Measurements from ENCODE around the gene PHACTR4. TPM values are rescaled to one million over a fixed set of nuclear protein-coding genes. Genes with fewer than 3 reads are reported as not detected.
"Not testable (repeated sequence)": the region's sequence is repeated elsewhere in the genome, so short reads cannot be mapped to it uniquely, and the experiment has no call there.

PHACTR4 gene
- polyA plus RNA-seq (ENCODE audit: insufficient read length in 4 of 4), result 10 to 100 TPM; 61.5 to 89.8 (median 85.0) TPM

GRCh38 chr1:28369371-28370238 lies at the start of gene PHACTR4:
PHACTR4 (plus strand) TSS chr1:28369740; CDS start chr1:28407448, 37,708 bp downstream.
- peak; percentile 77 to 91 (median 84) for DNase-seq (ENCODE audit: low read depth in 4 of 4, low spot score in 2 of 4)

- DNase-seq (ENCODE audit: low read depth in 4 of 4, low spot score in 2 of 4), result peak in 3 of 4 donors; percentile 26 to 50 (median 32)
Observed at GRCh38 chr1:28322194-28322593, 47.3 kb upstream of the PHACTR4 start.

- DNase-seq (ENCODE audit: low read depth in 4 of 4, low spot score in 2 of 4), result no peak
Observed at GRCh38 chr1:28323720-28324119, 45.8 kb upstream of the PHACTR4 start.

- DNase-seq (ENCODE audit: low read depth in 4 of 4, low spot score in 2 of 4), result no peak
Observed at GRCh38 chr1:28326515-28326914, 43.0 kb upstream of the PHACTR4 start.

- DNase-seq (ENCODE audit: low read depth in 4 of 4, low spot score in 2 of 4), result no peak
Observed at GRCh38 chr1:28326984-28327383, 42.6 kb upstream of the PHACTR4 start.

GRCh38 chr1:28327431-28327830 lies 42.1 kb upstream of the PHACTR4 start:
- not testable (repeated sequence) for DNase-seq (ENCODE audit: low read depth in 4 of 4, low spot score in 2 of 4)

GRCh38 chr1:28328228-28328648 lies 41.3 kb upstream of the PHACTR4 start:
- DNase-seq (ENCODE audit: low read depth in 4 of 4, low spot score in 2 of 4), result no peak

- no peak for DNase-seq (ENCODE audit: low read depth in 4 of 4, low spot score in 2 of 4)
Observed at GRCh38 chr1:28329395-28330153, 40.0 kb upstream of the PHACTR4 start.

- no peak for DNase-seq (ENCODE audit: low read depth in 4 of 4, low spot score in 2 of 4)
Observed at GRCh38 chr1:28338897-28339296, 30.6 kb upstream of the PHACTR4 start.

GRCh38 chr1:28339551-28339950 lies 30.0 kb upstream of the PHACTR4 start:
- DNase-seq (ENCODE audit: low read depth in 4 of 4, low spot score in 2 of 4), result no peak

- no peak for DNase-seq (ENCODE audit: low read depth in 4 of 4, low spot score in 2 of 4)
Observed at GRCh38 chr1:28340221-28340974, 29.1 kb upstream of the PHACTR4 start.

GRCh38 chr1:28341591-28341990 lies 27.9 kb upstream of the PHACTR4 start:
- no peak for DNase-seq (ENCODE audit: low read depth in 4 of 4, low spot score in 2 of 4)

- no peak for DNase-seq (ENCODE audit: low read depth in 4 of 4, low spot score in 2 of 4)
Observed at GRCh38 chr1:28343405-28343804, 26.1 kb upstream of the PHACTR4 start.

GRCh38 chr1:28353248-28353810 lies 16.2 kb upstream of the PHACTR4 start:
- DNase-seq (ENCODE audit: low read depth in 4 of 4, low spot score in 2 of 4), result not testable (repeated sequence)

GRCh38 chr1:28354121-28354520 lies 15.4 kb upstream of the PHACTR4 start:
- DNase-seq (ENCODE audit: low read depth in 4 of 4, low spot score in 2 of 4), result no peak

GRCh38 chr1:28358716-28359115 lies 10.8 kb upstream of the PHACTR4 start:
- no peak for DNase-seq (ENCODE audit: low read depth in 4 of 4, low spot score in 2 of 4)

- DNase-seq (ENCODE audit: low read depth in 4 of 4, low spot score in 2 of 4), result peak in 2 of 4 donors; percentile 30 to 50
Observed at GRCh38 chr1:28359592-28360239, 9.8 kb upstream of the PHACTR4 start.

- no peak for DNase-seq (ENCODE audit: low read depth in 4 of 4, low spot score in 2 of 4)
Observed at GRCh38 chr1:28364888-28365287, 4.7 kb upstream of the PHACTR4 start.

GRCh38 chr1:28365864-28366263 lies 3.7 kb upstream of the PHACTR4 start:
- DNase-seq (ENCODE audit: low read depth in 4 of 4, low spot score in 2 of 4), result no peak

GRCh38 chr1:28368608-28369007 lies 932 bp upstream of the PHACTR4 start:
- DNase-seq (ENCODE audit: low read depth in 4 of 4, low spot score in 2 of 4), result not testable (repeated sequence)
